HepG2 (cell line): ENCODE data around the gene CCT5. TPM values are rescaled to one million over a fixed set of nuclear protein-coding genes. Genes with fewer than 3 reads are reported as not detected.
A peak's percentile ranks its signal among the peaks of the same experiment; 100 is the strongest.

Source experiments
- ARID3A ChIP-seq: IDR thresholded peaks from 2 replicates; pipeline ENCODE4 v1.6.1; 2012; ENCODE audit warnings: low read depth, low read length, improper control_type of control experiment
- DNMT3B ChIP-seq: conservative IDR thresholded peaks from 2 replicates; pipeline ENCODE4 v1.6.1; 2016; ENCODE audit warnings: missing biosample characterization, control low read depth
- MEF2D ChIP-seq: sonication (generic); formaldehyde crosslinking; IDR thresholded peaks from 2 replicates; pipeline ENCODE4 v1.5.1; 2020; ENCODE audit warnings: mild to moderate bottlenecking, missing genetic modification reagents
- MXI1 ChIP-seq: IDR thresholded peaks from 3 replicates; pipeline ENCODE4 v1.6.1; 2012; ENCODE audit warnings: low read depth, low read length, inconsistent platforms, borderline replicate concordance
- NCOA2 ChIP-seq: sonication (generic); formaldehyde crosslinking; IDR thresholded peaks from 2 replicates; pipeline ENCODE4 v1.8.0; 2022; ENCODE audit warnings: inconsistent platforms
- PLRG1 ChIP-seq: fragments of 450-650 bp; conservative IDR thresholded peaks from 2 replicates; pipeline ENCODE4 v1.6.1; 2016
- POGZ ChIP-seq: sonication (generic); formaldehyde crosslinking; IDR thresholded peaks from 2 replicates; pipeline ENCODE4 v1.4.0; 2020; ENCODE audit warnings: mild to moderate bottlenecking, missing genetic modification reagents
- RARG ChIP-seq: sonication (generic); formaldehyde crosslinking; IDR thresholded peaks from 2 replicates; pipeline ENCODE4 v1.4.0; 2020; ENCODE audit warnings: low read depth, mild to moderate bottlenecking, missing genetic modification reagents
- SMAD1 ChIP-seq: sonication (generic); formaldehyde crosslinking; IDR thresholded peaks from 2 replicates; pipeline ENCODE4 v1.4.0; 2020; ENCODE audit warnings: missing genetic modification reagents, low read depth, mild to moderate bottlenecking, borderline replicate concordance
- SMARCE1 ChIP-seq: fragments of 450-650 bp; IDR thresholded peaks from 2 replicates; pipeline ENCODE4 v1.6.1; 2017; ENCODE audit warnings: borderline replicate concordance
- SMC3 ChIP-seq: IDR thresholded peaks from 2 replicates; pipeline ENCODE4 v1.6.1; 2011; ENCODE audit warnings: low read length, improper control_type of control experiment
- SRSF4 ChIP-seq: fragments of 200-400 bp; formaldehyde crosslinking; IDR thresholded peaks from one replicate; pipeline ENCODE4 v1.6.1; 2018; ENCODE audit warnings: mild to moderate bottlenecking, low read depth, low read length, moderate library complexity; ENCODE audit not compliant: poor library complexity, severe bottlenecking
- SSRP1 ChIP-seq: IDR thresholded peaks from 2 replicates; pipeline ENCODE4 v1.6.1; 2016; ENCODE audit warnings: control low read depth
- TP53 ChIP-seq: sonication (generic); formaldehyde crosslinking; conservative IDR thresholded peaks from 2 replicates; pipeline ENCODE4 v1.4.0; 2020; ENCODE audit warnings: missing genetic modification reagents
- ZNF10 ChIP-seq: sonication (generic); formaldehyde crosslinking; IDR thresholded peaks from 2 replicates; pipeline ENCODE4 v1.4.0; 2020; ENCODE audit warnings: mild to moderate bottlenecking, low read depth, missing genetic modification reagents, borderline replicate concordance
- ZNF124 ChIP-seq: sonication (generic); formaldehyde crosslinking; IDR thresholded peaks from 2 replicates; pipeline ENCODE4 v1.4.0; 2020; ENCODE audit warnings: missing genetic modification reagents
- ZNF235 ChIP-seq: sonication (generic); formaldehyde crosslinking; IDR thresholded peaks from 2 replicates; pipeline ENCODE4 v1.8.1; 2023; ENCODE audit warnings: mild to moderate bottlenecking, missing genetic modification reagents, borderline replicate concordance
- ZNF350 ChIP-seq: sonication (generic); formaldehyde crosslinking; IDR thresholded peaks from 2 replicates; pipeline ENCODE4 v1.4.0; 2020; ENCODE audit warnings: mild to moderate bottlenecking, low read depth, missing genetic modification reagents, borderline replicate concordance
- ZNF432 ChIP-seq: sonication (generic); formaldehyde crosslinking; IDR thresholded peaks from 2 replicates; pipeline ENCODE4 v1.5.0; 2020; ENCODE audit warnings: missing genetic modification reagents, mild to moderate bottlenecking, borderline replicate concordance
- ZNF512B ChIP-seq: sonication (generic); formaldehyde crosslinking; IDR thresholded peaks from 2 replicates; pipeline ENCODE4 v1.5.1; 2020; ENCODE audit warnings: missing genetic modification reagents, mild to moderate bottlenecking, borderline replicate concordance
- ZNF513 ChIP-seq: sonication (generic); formaldehyde crosslinking; conservative IDR thresholded peaks from 2 replicates; pipeline ENCODE4 v1.5.0; 2020; ENCODE audit warnings: missing genetic modification reagents
- ZNF878 ChIP-seq: sonication (generic); formaldehyde crosslinking; IDR thresholded peaks from 2 replicates; pipeline ENCODE4 v1.8.1; 2023; ENCODE audit warnings: mild to moderate bottlenecking, missing genetic modification reagents, moderate library complexity
- ZSCAN20 ChIP-seq: sonication (generic); formaldehyde crosslinking; IDR thresholded peaks from 2 replicates; pipeline ENCODE4 v1.4.0; 2020; ENCODE audit warnings: missing genetic modification reagents, mild to moderate bottlenecking, borderline replicate concordance
- ZSCAN21 ChIP-seq: sonication (generic); formaldehyde crosslinking; IDR thresholded peaks from 2 replicates; pipeline ENCODE4 v1.8.0; 2022; ENCODE audit warnings: mild to moderate bottlenecking, missing genetic modification reagents, moderate library complexity, borderline replicate concordance
- polyA plus RNA-seq, 8 experiments: library from polyadenylated mRNA; depleted of rRNA in 3 of 8; stranded (reverse) in 7 of 8; unstranded in 1 of 8; fragments of >200 nt; fragmentation: Illumina TruSeq in 4 of 8; extraction: Trizol in 4 of 8; gene quantifications; 2 replicates each; pipeline versions ENCODE4 v1.2.1 to v1.2.3, GENCODE V29; 2011 to 2016; ENCODE audit warnings: low read depth in 4 of 8, missing spikeins in 1 of 8, mixed read lengths in 1 of 8; ENCODE audit not compliant: insufficient read depth in 1 of 8
- total RNA-seq, 5 experiments: library from RNA; depleted of rRNA; stranded (reverse); fragments of >200 nt; fragmentation: Illumina TruSeq; extraction: Trizol; gene quantifications; 2 replicates each; pipeline ENCODE4 v1.2.3, GENCODE V29; 2016; ENCODE audit warnings: low read depth in 1 of 5

Gene CCT5
- total and polyA plus RNA-seq, 2 of the 13 experiments (the other 11 are each of a cell fraction or from before 2014, with no cell fraction given): 319 to 708 TPM

- TF ChIP-seq ZNF512B (CRISPR knock-in tag) (no peak), SSRP1 (CRISPR knock-in tag) (no peak), ZNF235 (CRISPR knock-in tag) (no peak), ZSCAN20 (CRISPR knock-in tag) (no peak; the same call in 1 of the 2 replicates), SMC3 (no peak), ZNF513 (CRISPR knock-in tag) (no peak), MEF2D (CRISPR knock-in tag) (no peak), MXI1 (peak; percentile 100), ARID3A (no peak), NCOA2 (CRISPR knock-in tag) (no peak; the same call in 1 of the 2 replicates), SRSF4 (no peak), ZNF124 (CRISPR knock-in tag) (peak; percentile 27; the same call in 1 of the 2 replicates), SMARCE1 (no peak), ZNF10 (CRISPR knock-in tag) (no peak), TP53 (CRISPR knock-in tag) (peak; percentile 83; the same call in 1 of the 2 replicates), ZNF350 (CRISPR knock-in tag) (peak; percentile 23; the same call in 1 of the 2 replicates), ZSCAN21 (CRISPR knock-in tag) (no peak), PLRG1 (no peak), ZNF432 (CRISPR knock-in tag) (no peak), ZNF878 (CRISPR knock-in tag) (no peak), SMAD1 (CRISPR knock-in tag) (no peak), POGZ (CRISPR knock-in tag) (peak; percentile 14; the same call in 1 of the 2 replicates), DNMT3B (CRISPR knock-in tag) (peak; percentile 73; the same call in 1 of the 2 replicates), RARG (CRISPR knock-in tag) (no peak)
Observed at GRCh38 chr5:10249948-10250805, at the start of gene CCT5 (continued).
